GM12801 (cell line): ENCODE data around the gene FSD1.

Source experiments
- CTCF ChIP-seq: IDR thresholded peaks from one replicate; pipeline ENCODE4 v1.5.1; 2011; ENCODE audit warnings: control low read depth; ENCODE audit not compliant: insufficient read length; ENCODE audit errors: extremely low read depth

The FSD1 gene

GRCh38 chr19:4267101-4267900 lies 37.1 kb upstream of the FSD1 start:
- TF ChIP-seq CTCF, result no peak

DNA sequence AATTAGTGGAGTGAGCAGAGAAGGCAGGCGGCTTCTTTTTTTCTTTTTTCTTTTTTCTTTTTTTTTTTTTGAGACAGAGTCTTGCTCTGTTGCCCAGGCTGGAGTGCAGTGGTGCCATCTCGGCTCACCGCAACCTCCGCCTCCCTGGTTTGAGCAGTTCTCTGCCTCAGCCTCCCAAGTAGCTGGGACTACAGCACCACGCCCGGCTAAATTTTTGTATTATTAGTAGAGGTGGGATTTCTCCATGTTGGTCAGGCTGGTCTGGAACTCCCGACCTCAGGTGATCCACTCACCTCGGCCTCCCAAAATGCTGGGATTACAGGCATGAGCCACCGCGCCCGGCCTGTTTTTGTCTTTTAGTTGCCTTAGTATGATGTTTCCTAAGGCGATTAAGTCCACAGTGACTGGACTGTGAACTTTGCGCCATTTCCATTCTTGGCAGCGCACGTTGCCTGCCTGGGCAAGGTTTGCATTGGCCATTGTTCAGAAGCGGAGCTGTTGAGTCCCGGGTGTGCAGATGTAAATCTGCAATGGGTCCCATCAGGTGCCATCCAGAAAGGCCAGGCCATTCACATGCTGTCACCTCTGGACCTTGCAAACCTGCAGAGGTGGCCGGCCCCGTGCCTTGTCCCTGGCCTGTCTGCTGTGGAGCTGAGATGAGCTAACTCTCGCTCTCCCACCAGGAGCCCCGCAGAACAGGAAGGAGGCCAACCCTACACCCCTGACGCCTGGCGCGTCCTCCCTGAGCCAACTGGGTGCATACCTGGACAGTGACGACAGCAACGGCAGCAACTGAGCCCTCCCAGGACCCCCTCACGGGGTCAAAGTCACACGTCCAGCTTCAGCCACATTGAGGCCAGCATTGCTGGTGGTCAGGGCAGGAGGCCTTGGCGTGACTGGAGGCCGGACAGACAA lies 36.2 kb upstream of the FSD1 start:
- no peak for TF ChIP-seq CTCF

GRCh38 chr19:4268816-4269430 lies 35.5 kb upstream of the FSD1 start:
- TF ChIP-seq CTCF, result no peak

GRCh38 chr19:4272894-4273293 lies 31.5 kb upstream of the FSD1 start:
- TF ChIP-seq CTCF, result no peak

- TF ChIP-seq CTCF, result no peak
Measured at GRCh38 chr19:4277191-4277696, 27.2 kb upstream of the FSD1 start.

DNA sequence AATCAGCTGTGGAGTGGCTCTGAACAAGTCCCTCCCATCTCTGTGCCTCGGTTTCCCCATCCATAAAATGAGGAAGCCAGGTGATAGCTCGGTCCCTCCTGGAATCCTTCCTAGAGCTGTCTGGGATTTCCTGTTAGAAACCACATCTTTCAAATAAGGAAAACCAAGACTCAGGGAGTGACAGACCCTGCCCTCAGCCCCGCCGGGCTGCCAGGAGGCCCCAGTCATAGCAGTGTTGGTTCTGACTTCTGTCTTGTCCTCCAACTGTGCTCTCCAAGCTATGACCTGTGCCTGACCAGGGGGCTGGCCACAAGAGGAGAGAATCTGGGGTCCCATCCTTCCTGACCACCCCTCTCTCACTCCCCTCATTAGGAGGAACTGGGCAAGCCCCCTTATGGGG lies 26.4 kb upstream of the FSD1 start:
- no peak for TF ChIP-seq CTCF
